Prostate gland (tissue), 2 donors: Measurements from ENCODE around the gene MKLN1.

Experiments used
- CTCF ChIP-seq, 4 experiments: fragments of 200-600 bp in 2 of 4; fragments of 450-650 bp in 2 of 4; sonication (generic) in 2 of 4; IDR thresholded peaks; 1 replicate in 3 of 4; 2 replicates in 1 of 4; pipeline ENCODE4 v1.5.1; 2016 to 2019; ENCODE audit warnings: antibody characterized with exemption in 4 of 4, mild to moderate bottlenecking in 2 of 4, moderate library complexity in 2 of 4
- POLR2A ChIP-seq: fragments of 450-650 bp; IDR thresholded peaks from one replicate; pipeline ENCODE4 v1.6.1; 2016; ENCODE audit warnings: antibody characterized with exemption, mild to moderate bottlenecking
- POLR2AphosphoS5 ChIP-seq: sonication (generic); formaldehyde crosslinking; IDR thresholded peaks from one replicate; pipeline ENCODE4 v1.6.1; 2017; ENCODE audit warnings: antibody characterized with exemption

DNA sequence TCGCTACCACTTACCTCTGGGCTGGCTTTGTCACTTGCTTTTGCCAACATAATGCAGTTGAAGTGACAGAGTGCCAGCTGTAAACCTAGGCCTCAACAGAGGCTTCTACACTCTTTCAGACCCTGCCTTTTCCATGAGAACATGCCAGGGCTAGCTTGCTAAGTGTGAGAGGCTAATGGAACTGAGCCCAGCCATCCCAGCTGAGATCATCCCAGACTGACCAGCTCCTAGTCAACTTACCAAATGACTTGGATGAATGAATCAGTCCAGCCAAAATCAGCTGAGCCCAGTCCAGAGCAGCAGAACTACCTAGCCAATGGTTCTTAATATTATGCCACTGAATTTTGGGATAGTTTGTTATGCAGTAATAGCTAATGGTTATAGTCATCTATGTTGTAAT is 34.7 kb upstream of the MKLN1 start:
- TF ChIP-seq POLR2A, result no peak
- TF ChIP-seq CTCF (IDR thresholded peaks at IDR 0.05), result no peak
- TF ChIP-seq POLR2AphosphoS5, result no peak
